T-helper 2 cell (primary cell): ENCODE data around the gene DNAL4.

ENCODE experiments used
- DNase-seq, 5 experiments: peaks; one replicate each; pipeline versions ENCODE4 v3.0.0 to v3.0.0-alpha.2; 2012 to 2022
- total RNA-seq, 2 donors: gene quantifications; one replicate each; lab custom pipeline; 2026; lab: John Stamatoyannopoulos, UW

DNAL4 gene
- 2.2 to 5.3 reads per million in 2 donors for total RNA-seq

- DNase-seq: peak; percentile 69 to 96 (median 88)
Measured at GRCh38 chr22:38793721-38794466, at the start of gene DNAL4. DNAL4 (minus strand) TSS chr22:38794143; CDS start chr22:38782731, 11,412 bp downstream.

GRCh38 chr22:38843201-38843656 lies 49.3 kb upstream of the DNAL4 start:
- peak; percentile 18 to 81 (median 34) for DNase-seq

GRCh38 chr22:38842512-38843200 lies 48.7 kb upstream of the DNAL4 start:
- DNase-seq: no peak

GRCh38 chr22:38841635-38842034 lies 47.7 kb upstream of the DNAL4 start:
- no peak for DNase-seq

GRCh38 chr22:38841211-38841610 lies 47.3 kb upstream of the DNAL4 start:
- DNase-seq: no peak

- DNase-seq: no peak
Measured at GRCh38 chr22:38840129-38840528, 46.2 kb upstream of the DNAL4 start.

- DNase-seq: no peak
Measured at GRCh38 chr22:38839686-38840085, 45.7 kb upstream of the DNAL4 start.

- DNase-seq: no peak
Measured at GRCh38 chr22:38837414-38837928, 43.5 kb upstream of the DNAL4 start.

- DNase-seq: no peak
Measured at GRCh38 chr22:38835888-38836301, 42.0 kb upstream of the DNAL4 start.

GRCh38 chr22:38834991-38835390 lies 41.0 kb upstream of the DNAL4 start:
- no peak for DNase-seq

GRCh38 chr22:38834215-38834953 lies 40.4 kb upstream of the DNAL4 start:
- DNase-seq: no peak

GRCh38 chr22:38833061-38833460 lies 39.1 kb upstream of the DNAL4 start:
- DNase-seq: no peak

- no peak for DNase-seq
Measured at GRCh38 chr22:38832005-38832978, 38.3 kb upstream of the DNAL4 start.

GRCh38 chr22:38831166-38831945 lies 37.4 kb upstream of the DNAL4 start:
- no peak for DNase-seq

- no peak for DNase-seq
Measured at GRCh38 chr22:38830845-38831108, 36.8 kb upstream of the DNAL4 start.

- DNase-seq: no peak
Measured at GRCh38 chr22:38830026-38830844, 36.3 kb upstream of the DNAL4 start.

- no peak for DNase-seq
Measured at GRCh38 chr22:38829485-38829884, 35.5 kb upstream of the DNAL4 start.

- DNase-seq: no peak
Measured at GRCh38 chr22:38828616-38829205, 34.8 kb upstream of the DNAL4 start.

- no peak for DNase-seq
Measured at GRCh38 chr22:38828191-38828590, 34.2 kb upstream of the DNAL4 start.

- no peak for DNase-seq
Measured at GRCh38 chr22:38827510-38827909, 33.6 kb upstream of the DNAL4 start.
